ENCODE measurements around the gene KCMF1. TPM values are rescaled to one million over a fixed set of nuclear protein-coding genes. Genes with fewer than 3 reads are reported as not detected.

Gene KCMF1
- polyA plus RNA-seq, 2 of the 4 experiments (the other 2 are of a cell fraction) = 77.8 to 221 TPM

DNA sequence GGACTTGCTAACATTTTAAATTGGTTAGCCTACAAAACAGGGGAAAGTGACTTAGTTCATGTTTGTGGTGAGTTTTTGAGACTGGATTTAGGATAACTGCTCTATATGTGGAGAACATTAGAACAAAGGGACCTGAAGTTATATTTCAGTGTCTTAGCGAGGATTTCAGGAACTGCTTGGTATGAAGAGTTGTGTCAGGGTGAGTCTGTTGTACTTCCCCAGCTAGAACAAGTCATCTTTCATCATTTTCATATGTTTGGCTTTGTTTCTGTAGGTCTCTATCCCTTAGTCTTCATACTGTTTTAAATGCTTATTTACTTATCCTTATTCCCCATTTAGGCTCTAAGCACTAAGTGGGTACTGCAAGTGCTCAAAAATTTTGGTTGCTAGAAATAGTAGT is 41.9 kb downstream of the KCMF1 start:
- WGBS (ENCODE audit: missing lambda C conversion rate) = 94% methylated on average over 1 of the region's 1 CpG

DNA sequence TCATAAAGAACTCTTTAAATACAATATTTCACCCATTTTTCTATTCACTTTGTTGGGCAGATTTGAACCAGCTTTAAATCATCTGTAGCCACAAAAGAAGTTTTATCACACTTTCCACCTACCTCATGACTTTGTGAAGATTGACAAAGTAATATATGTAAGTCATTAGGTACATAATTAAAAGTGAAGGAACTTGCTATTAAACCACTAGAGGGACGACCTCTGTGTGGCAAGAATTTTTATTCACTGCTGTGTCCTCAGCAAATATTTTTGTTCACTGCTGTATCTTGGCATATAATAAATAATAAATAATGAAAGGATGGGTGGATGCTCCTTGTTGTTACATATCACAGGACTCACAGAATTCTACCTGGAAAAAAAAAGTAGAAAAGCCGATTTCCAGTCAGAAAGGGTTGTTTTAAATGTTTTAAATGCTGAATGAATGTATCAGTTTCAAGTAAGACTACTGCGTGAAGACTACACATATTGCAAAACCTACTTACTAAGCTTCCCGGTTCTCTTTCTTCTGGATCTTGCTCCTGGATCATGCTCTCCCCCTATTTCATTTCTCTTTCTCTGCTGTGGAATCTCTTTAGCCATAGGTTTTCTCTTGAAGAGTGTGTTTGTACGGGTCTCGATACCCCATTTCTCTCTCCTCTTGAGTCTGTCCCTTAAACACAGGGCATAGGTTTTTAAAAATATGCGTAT is 44.8 kb downstream of the KCMF1 start:
- 73% methylated on average over 7 of the region's 7 CpGs for WGBS (ENCODE audit: missing lambda C conversion rate)
- no peak for FAIRE-seq
- ATAC-seq = 0 out of 6 replicates have a peak, but pooled peaks of 1 of the 2 experiments have one; percentile 33
- peak overlapping the region; percentile 6 to 9; a peak in 1 of 6 replicates for H3K27ac ChIP-seq
- TF ChIP-seq CEBPB (IDR thresholded peaks at IDR 0.05) (0 out of 4 replicates have a peak, but pooled peaks of 1 of the 2 experiments have one; percentile 2), CHD2 (IDR thresholded peaks at IDR 0.05; ENCODE audit: low read length, partially characterized antibody) (no peak)
- H3K9me3 ChIP-seq = no peaks in the 10 kb centered on the region
- ChIA-PET POLR2A (interaction anchor here (0.6 to 1.2 kb wide), 5 partner anchors 44 to 109 kb away, joined by 3 to 7 read pairs (median 5); partner anchors contain the start of gene KCMF1), CTCF (interaction anchor here (0.6 to 5.5 kb wide), 25 partner anchors 12 to 536 kb away, joined by 3 to 59 read pairs (median 4); partner anchors contain the start of gene TCF7L1)
- peaks cover 87% of the 10 kb centered on the region for H3K4me1 ChIP-seq
- peak overlapping the region; percentile 8; the same call in 2 of the 3 replicates for H3K4me2 ChIP-seq
- no peak overlapping the region for H3K4me3 ChIP-seq
- no peak for DNase-seq (ENCODE audit: low read depth in 1 of 2, low spot score in 1 of 2)

More for the DNA sequence above, 41.9 kb downstream of the KCMF1 start:
- ATAC-seq (no peak), DNase-seq (ENCODE audit: low read depth in 1 of 2, low spot score in 1 of 2) (no peak), FAIRE-seq (no peak)
- Histone ChIP-seq H3K4me2 (no peak overlapping the region), H3K4me1 (peaks cover 76% of the 10 kb centered on the region), H3K4me3 (no peak overlapping the region), H3K9me3 (no peaks in the 10 kb centered on the region), H3K27ac (no peak overlapping the region)
- ChIA-PET POLR2A (no interaction called here), CTCF (interaction anchor here (1.8 to 5.5 kb wide), 6 partner anchors 9 to 287 kb away, joined by 4 to 39 read pairs (median 6); no protein-coding TSS in a partner anchor)
- TF ChIP-seq POLR2A (IDR thresholded peaks at IDR 0.05; ENCODE audit: low read length) = no peak
- TF ChIP-seq, protein P1, sequence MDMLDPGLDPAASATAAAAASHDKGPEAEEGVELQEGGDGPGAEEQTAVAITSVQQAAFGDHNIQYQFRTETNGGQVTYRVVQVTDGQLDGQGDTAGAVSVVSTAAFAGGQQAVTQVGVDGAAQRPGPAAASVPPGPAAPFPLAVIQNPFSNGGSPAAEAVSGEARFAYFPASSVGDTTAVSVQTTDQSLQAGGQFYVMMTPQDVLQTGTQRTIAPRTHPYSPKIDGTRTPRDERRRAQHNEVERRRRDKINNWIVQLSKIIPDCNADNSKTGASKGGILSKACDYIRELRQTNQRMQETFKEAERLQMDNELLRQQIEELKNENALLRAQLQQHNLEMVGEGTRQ (IDR thresholded peaks at IDR 0.05) = no peak
- TF ChIP-seq MYC (IDR thresholded peaks at IDR 0.05; ENCODE audit: borderline replicate concordance, low read length) = no peak
- TF ChIP-seq TP53 (CRISPR knock-in tag; IDR thresholded peaks at IDR 0.05) = no peak
- TF ChIP-seq JUNB (IDR thresholded peaks at IDR 0.05) = no peak
- TF ChIP-seq CHD4 (IDR thresholded peaks at IDR 0.05; ENCODE audit: borderline replicate concordance) = no peak
- no peak for TF ChIP-seq ZSCAN20 (CRISPR knock-in tag; IDR thresholded peaks at IDR 0.05)
- no peak for TF ChIP-seq HEYL (CRISPR knock-in tag; IDR thresholded peaks at IDR 0.05)
- TF ChIP-seq, protein P2, sequence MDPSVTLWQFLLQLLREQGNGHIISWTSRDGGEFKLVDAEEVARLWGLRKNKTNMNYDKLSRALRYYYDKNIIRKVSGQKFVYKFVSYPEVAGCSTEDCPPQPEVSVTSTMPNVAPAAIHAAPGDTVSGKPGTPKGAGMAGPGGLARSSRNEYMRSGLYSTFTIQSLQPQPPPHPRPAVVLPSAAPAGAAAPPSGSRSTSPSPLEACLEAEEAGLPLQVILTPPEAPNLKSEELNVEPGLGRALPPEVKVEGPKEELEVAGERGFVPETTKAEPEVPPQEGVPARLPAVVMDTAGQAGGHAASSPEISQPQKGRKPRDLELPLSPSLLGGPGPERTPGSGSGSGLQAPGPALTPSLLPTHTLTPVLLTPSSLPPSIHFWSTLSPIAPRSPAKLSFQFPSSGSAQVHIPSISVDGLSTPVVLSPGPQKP (IDR thresholded peaks at IDR 0.05; ENCODE audit: low read depth, low read length) = no peak
- no peak for TF ChIP-seq EP300 (IDR thresholded peaks at IDR 0.05)
- TF ChIP-seq GATA3 (IDR thresholded peaks at IDR 0.05; ENCODE audit: borderline replicate concordance) = no peak
- TF ChIP-seq FOSB (CRISPR knock-in tag; IDR thresholded peaks at IDR 0.05) = no peak
- TF ChIP-seq MAFK (IDR thresholded peaks at IDR 0.05; ENCODE audit: partially characterized antibody) = no peak
- no peak for TF ChIP-seq PHF8 (IDR thresholded peaks at IDR 0.05; ENCODE audit: borderline replicate concordance, low read depth)

DNA sequence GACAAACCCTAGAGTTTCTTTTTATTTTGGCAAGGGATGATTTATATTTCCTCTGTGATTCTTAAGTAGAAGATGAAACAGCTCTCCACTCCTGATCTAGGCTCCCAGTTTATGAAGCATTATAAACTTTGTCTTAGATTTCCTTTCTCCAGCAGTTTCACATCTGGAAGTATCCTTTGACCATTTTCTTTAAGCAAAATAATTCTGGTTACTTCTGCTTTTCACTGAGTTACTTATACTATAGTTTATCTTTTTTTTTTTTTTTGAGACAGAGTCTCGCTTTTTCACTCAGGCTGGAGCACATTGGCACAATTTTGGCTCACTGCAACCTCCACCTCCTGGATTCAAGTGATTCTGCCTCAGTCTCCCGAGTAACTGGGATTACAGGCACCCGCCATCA is 45.5 kb downstream of the KCMF1 start:
- no peaks in the 10 kb centered on the region for H3K9me3 ChIP-seq
- no peak overlapping the region for H3K4me3 ChIP-seq
- 96% methylated on average over 3 of the region's 3 CpGs for WGBS (ENCODE audit: missing lambda C conversion rate)
- ChIA-PET POLR2A (no interaction called here), CTCF (interaction anchor here (0.6 to 5.5 kb wide), 13 partner anchors 13 to 298 kb away, joined by 3 to 59 read pairs (median 4); partner anchors contain the start of gene TCF7L1)
- peak overlapping the region in 1 of 2 experiments; percentile 6; a peak in 1 of 6 replicates for H3K27ac ChIP-seq
- no peak for DNase-seq (ENCODE audit: low read depth in 1 of 2, low spot score in 1 of 2)
- ATAC-seq = no peak
- FAIRE-seq = no peak
- no peak overlapping the region; the same call in 2 of the 3 replicates for H3K4me2 ChIP-seq
- H3K4me1 ChIP-seq = peaks cover 80% of the 10 kb centered on the region
- TF ChIP-seq EHMT2 (IDR thresholded peaks at IDR 0.05; ENCODE audit: low read depth) (no peak), HDAC2 (IDR thresholded peaks at IDR 0.05) (no peak), NFE2L2 (conservative IDR thresholded peaks at IDR 0.05; ENCODE audit: low read length) (no peak), NR3C1 (IDR thresholded peaks at IDR 0.05) (no peak), ZNF302 (CRISPR knock-in tag; IDR thresholded peaks at IDR 0.05) (no peak), ZC3H11A (IDR thresholded peaks at IDR 0.05) (no peak), TFCP2L1 (CRISPR knock-in tag; IDR thresholded peaks at IDR 0.05) (no peak), HOXA7 (CRISPR knock-in tag; IDR thresholded peaks at IDR 0.05) (no peak)
- TF ChIP-seq, protein P3, sequence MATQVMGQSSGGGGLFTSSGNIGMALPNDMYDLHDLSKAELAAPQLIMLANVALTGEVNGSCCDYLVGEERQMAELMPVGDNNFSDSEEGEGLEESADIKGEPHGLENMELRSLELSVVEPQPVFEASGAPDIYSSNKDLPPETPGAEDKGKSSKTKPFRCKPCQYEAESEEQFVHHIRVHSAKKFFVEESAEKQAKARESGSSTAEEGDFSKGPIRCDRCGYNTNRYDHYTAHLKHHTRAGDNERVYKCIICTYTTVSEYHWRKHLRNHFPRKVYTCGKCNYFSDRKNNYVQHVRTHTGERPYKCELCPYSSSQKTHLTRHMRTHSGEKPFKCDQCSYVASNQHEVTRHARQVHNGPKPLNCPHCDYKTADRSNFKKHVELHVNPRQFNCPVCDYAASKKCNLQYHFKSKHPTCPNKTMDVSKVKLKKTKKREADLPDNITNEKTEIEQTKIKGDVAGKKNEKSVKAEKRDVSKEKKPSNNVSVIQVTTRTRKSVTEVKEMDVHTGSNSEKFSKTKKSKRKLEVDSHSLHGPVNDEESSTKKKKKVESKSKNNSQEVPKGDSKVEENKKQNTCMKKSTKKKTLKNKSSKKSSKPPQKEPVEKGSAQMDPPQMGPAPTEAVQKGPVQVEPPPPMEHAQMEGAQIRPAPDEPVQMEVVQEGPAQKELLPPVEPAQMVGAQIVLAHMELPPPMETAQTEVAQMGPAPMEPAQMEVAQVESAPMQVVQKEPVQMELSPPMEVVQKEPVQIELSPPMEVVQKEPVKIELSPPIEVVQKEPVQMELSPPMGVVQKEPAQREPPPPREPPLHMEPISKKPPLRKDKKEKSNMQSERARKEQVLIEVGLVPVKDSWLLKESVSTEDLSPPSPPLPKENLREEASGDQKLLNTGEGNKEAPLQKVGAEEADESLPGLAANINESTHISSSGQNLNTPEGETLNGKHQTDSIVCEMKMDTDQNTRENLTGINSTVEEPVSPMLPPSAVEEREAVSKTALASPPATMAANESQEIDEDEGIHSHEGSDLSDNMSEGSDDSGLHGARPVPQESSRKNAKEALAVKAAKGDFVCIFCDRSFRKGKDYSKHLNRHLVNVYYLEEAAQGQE (IDR thresholded peaks at IDR 0.05) = no peak
- TF ChIP-seq, protein P4, sequence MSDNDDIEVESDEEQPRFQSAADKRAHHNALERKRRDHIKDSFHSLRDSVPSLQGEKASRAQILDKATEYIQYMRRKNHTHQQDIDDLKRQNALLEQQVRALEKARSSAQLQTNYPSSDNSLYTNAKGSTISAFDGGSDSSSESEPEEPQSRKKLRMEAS (IDR thresholded peaks at IDR 0.05) = no peak
- TF ChIP-seq, protein P5, sequence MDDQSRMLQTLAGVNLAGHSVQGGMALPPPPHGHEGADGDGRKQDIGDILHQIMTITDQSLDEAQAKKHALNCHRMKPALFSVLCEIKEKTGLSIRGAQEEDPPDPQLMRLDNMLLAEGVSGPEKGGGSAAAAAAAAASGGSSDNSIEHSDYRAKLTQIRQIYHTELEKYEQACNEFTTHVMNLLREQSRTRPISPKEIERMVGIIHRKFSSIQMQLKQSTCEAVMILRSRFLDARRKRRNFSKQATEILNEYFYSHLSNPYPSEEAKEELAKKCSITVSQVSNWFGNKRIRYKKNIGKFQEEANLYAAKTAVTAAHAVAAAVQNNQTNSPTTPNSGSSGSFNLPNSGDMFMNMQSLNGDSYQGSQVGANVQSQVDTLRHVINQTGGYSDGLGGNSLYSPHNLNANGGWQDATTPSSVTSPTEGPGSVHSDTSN (IDR thresholded peaks at IDR 0.05) = no peak
- TF ChIP-seq, protein P2 (IDR thresholded peaks at IDR 0.05; ENCODE audit: low read depth, low read length) = no peak
